GM23338 (cell line): ENCODE measurements around the gene GPR25. TPM values are rescaled to one million over a fixed set of nuclear protein-coding genes. Genes with fewer than 3 reads are reported as not detected.

Experiments
- ATAC-seq: fragments of 200-7000 bp; cut with Tn5 transposase; 3 replicates; pipeline ENCODE4 v1.9.1; 2020
- DNase-seq: peaks from one replicate; pipeline ENCODE4 v3.0.0-alpha.2; 2015; ENCODE audit warnings: low spot score
- H2AFZ ChIP-seq: fragments of 200-600 bp; sonication (generic); 2 replicates; pipeline ENCODE4 v1.8.0; 2016; ENCODE audit warnings: antibody characterized with exemption, mild to moderate bottlenecking, moderate library complexity
- H3F3A ChIP-seq: fragments of 200-600 bp; sonication (generic); replicated peaks from 2 replicates; pipeline ENCODE4 v1.8.0; 2017; ENCODE audit warnings: antibody characterized with exemption, mixed run types, low read depth
- H3K27ac ChIP-seq: fragments of 200-600 bp; sonication (generic); 2 replicates; pipeline ENCODE4 v1.6.1; 2016; ENCODE audit warnings: low read depth
- H3K27me3 ChIP-seq: fragments of 200-600 bp; sonication (generic); 2 replicates; pipeline ENCODE4 v1.8.0; 2016; ENCODE audit warnings: mild to moderate bottlenecking, mixed run types, moderate library complexity; ENCODE audit not compliant: insufficient read depth
- H3K36me3 ChIP-seq: fragments of 200-600 bp; sonication (generic); 2 replicates; pipeline ENCODE4 v1.8.0; 2016; ENCODE audit warnings: mild to moderate bottlenecking; ENCODE audit not compliant: insufficient read depth
- H3K4me1 ChIP-seq: fragments of 200-600 bp; sonication (generic); 2 replicates; pipeline ENCODE4 v1.8.0; 2016; ENCODE audit warnings: mild to moderate bottlenecking, moderate library complexity; ENCODE audit not compliant: insufficient read depth
- H3K4me2 ChIP-seq: fragments of 200-600 bp; sonication (generic); 2 replicates; pipeline ENCODE4 v1.7.1; 2017; ENCODE audit warnings: mixed run types
- H3K4me3 ChIP-seq: fragments of 200-600 bp; sonication (generic); 2 replicates; pipeline ENCODE4 v1.6.1; 2016; ENCODE audit warnings: mixed run types
- H3K79me2 ChIP-seq: fragments of 200-600 bp; sonication (generic); replicated peaks from 2 replicates; pipeline ENCODE4 v1.8.0; 2017; ENCODE audit warnings: mild to moderate bottlenecking; ENCODE audit not compliant: insufficient read depth
- H3K9me2 ChIP-seq: fragments of 200-600 bp; sonication (generic); 2 replicates; pipeline ENCODE4 v1.8.0; 2017; ENCODE audit not compliant: insufficient read depth
- H4K20me1 ChIP-seq: fragments of 200-600 bp; sonication (generic); replicated peaks from 2 replicates; pipeline ENCODE4 v1.8.0; 2017; ENCODE audit warnings: mild to moderate bottlenecking; ENCODE audit not compliant: insufficient read depth
- H3K27ac Mint-ChIP-seq: 2 replicates; pipeline ENCODE4 v1.8.0; 2020; ENCODE audit warnings: inconsistent platforms, mild to moderate bottlenecking, moderate library complexity, mixed read lengths
- H3K27me3 Mint-ChIP-seq: 3 replicates; pipeline ENCODE4 v1.8.0; 2022; ENCODE audit warnings: low read depth, mild to moderate bottlenecking, moderate library complexity, mixed read lengths, inconsistent platforms; ENCODE audit not compliant: insufficient read depth, poor library complexity
- H3K36me3 Mint-ChIP-seq: 3 replicates; pipeline ENCODE4 v1.8.0; 2021; ENCODE audit warnings: low read depth, mild to moderate bottlenecking, inconsistent platforms, moderate library complexity, mixed read lengths
- H3K4me1 Mint-ChIP-seq: 3 replicates; pipeline ENCODE4 v1.8.0; 2020; ENCODE audit warnings: mild to moderate bottlenecking, inconsistent platforms, mixed read lengths
- H3K4me3 Mint-ChIP-seq: 3 replicates; pipeline ENCODE4 v1.8.0; 2021; ENCODE audit warnings: moderate library complexity, mild to moderate bottlenecking, inconsistent platforms, mixed read lengths
- H3K9me3 Mint-ChIP-seq: 3 replicates; pipeline ENCODE4 v1.8.0; 2020; ENCODE audit warnings: moderate library complexity, mild to moderate bottlenecking, inconsistent platforms, mixed read lengths
- CREB1 ChIP-seq: fragments of 250-450 bp; sonication (Bioruptor Pico); IDR thresholded peaks from 2 replicates; pipeline ENCODE4 v1.5.0; 2020; ENCODE audit warnings: low read depth, mild to moderate bottlenecking, moderate library complexity
- EZH2 ChIP-seq: fragments of 200-600 bp; sonication (generic); IDR thresholded peaks from one replicate; pipeline ENCODE4 v1.8.0; 2017; ENCODE audit warnings: antibody characterized with exemption, mild to moderate bottlenecking, low read depth; ENCODE audit not compliant: unreplicated experiment
- EZH2phosphoT487 ChIP-seq: fragments of 200-600 bp; sonication (generic); IDR thresholded peaks from one replicate; pipeline ENCODE4 v1.8.1; 2018; ENCODE audit warnings: antibody characterized with exemption; ENCODE audit not compliant: unreplicated experiment
- JUNB ChIP-seq: IDR thresholded peaks from one replicate; pipeline ENCODE4 v1.6.1; 2016; ENCODE audit warnings: antibody characterized with exemption; ENCODE audit not compliant: unreplicated experiment
- NANOG ChIP-seq: IDR thresholded peaks from 2 replicates; pipeline ENCODE4 v1.6.1; 2016; ENCODE audit warnings: antibody characterized with exemption, borderline replicate concordance
- POLR2AphosphoS5 ChIP-seq: IDR thresholded peaks from 2 replicates; pipeline ENCODE4 v1.6.1; 2016; ENCODE audit warnings: antibody characterized with exemption, low read depth
- STAT1 ChIP-seq: IDR thresholded peaks from one replicate; pipeline ENCODE4 v1.6.1; 2016; ENCODE audit warnings: antibody characterized with exemption; ENCODE audit not compliant: unreplicated experiment
- ZNF114 ChIP-seq: fragments of 250-450 bp; sonication (Bioruptor Pico); IDR thresholded peaks from 2 replicates; pipeline ENCODE4 v1.5.0; 2020; ENCODE audit warnings: mild to moderate bottlenecking, moderate library complexity
- ZNF331 ChIP-seq: fragments of 250-450 bp; sonication (Bioruptor Pico); IDR thresholded peaks from 2 replicates; pipeline ENCODE4 v1.5.0; 2020; ENCODE audit warnings: low read depth, mild to moderate bottlenecking, moderate library complexity
- polyA plus RNA-seq: library from polyadenylated mRNA; unstranded; fragments of >200 nt; fragmentation: Nextera tagmentation; extraction: Ambion mirVana; gene quantifications from 2 replicates; pipeline ENCODE4 v1.2.1, GENCODE V29; 2016
- total RNA-seq: library from RNA; depleted of rRNA; stranded (reverse); fragments of >200 nt; shearing (Covaris generic); gene quantifications from 2 replicates; pipeline ENCODE4 v1.2.3, GENCODE V29; 2014
- TF ChIP-seq, protein P1 (sequence below), 2 experiments: fragments of 200-600 bp in 1 of 2; sonication (generic) in 1 of 2; conservative IDR thresholded peaks; 2 replicates each; pipeline versions ENCODE4 v1.5.1 to v1.6.1; 2016 to 2017; ENCODE audit warnings: antibody characterized with exemption in 2 of 2, low read depth in 2 of 2, mild to moderate bottlenecking in 2 of 2, moderate library complexity in 1 of 2
- TF ChIP-seq, protein P2 (sequence below): IDR thresholded peaks from 2 replicates; pipeline ENCODE4 v1.6.1; 2016; ENCODE audit warnings: antibody characterized with exemption
- TF ChIP-seq, protein P3 (sequence below): IDR thresholded peaks from one replicate; pipeline ENCODE4 v1.6.1; 2018; ENCODE audit warnings: antibody characterized with exemption; ENCODE audit not compliant: unreplicated experiment
- TF ChIP-seq, protein P4 (sequence below): fragments of 250-450 bp; sonication (Bioruptor Pico); IDR thresholded peaks from 2 replicates; pipeline ENCODE4 v1.5.0; 2020; ENCODE audit warnings: mild to moderate bottlenecking, moderate library complexity

GPR25 gene
- total and polyA plus RNA-seq, 2 experiments from 2014 or later, result not detected

DNA sequence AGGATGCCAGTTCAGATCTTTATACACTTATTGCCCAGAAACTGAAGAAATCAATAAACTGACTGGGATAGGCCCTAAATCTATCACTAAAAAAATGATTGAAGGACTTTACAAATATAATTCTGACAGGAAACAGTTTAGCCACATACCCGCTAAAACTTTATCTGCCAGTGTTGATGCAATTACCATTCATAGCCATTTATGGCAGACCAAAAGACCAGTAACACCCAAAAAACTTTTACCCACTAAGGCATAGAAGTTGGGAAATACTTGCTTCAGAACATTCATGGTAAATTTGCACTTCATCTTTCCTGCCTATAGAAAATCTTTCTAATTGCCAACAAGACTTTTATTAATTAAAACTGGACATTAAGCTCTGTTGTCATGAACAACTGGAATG, 15.0 kb upstream of the GPR25 start:
- Histone ChIP-seq H3K4me1 (no peaks in the 10 kb centered on the region), H2AFZ (no peak overlapping the region), H3K27me3 (no peaks in the 10 kb centered on the region), H3K79me2 (no peaks in the 10 kb centered on the region), H3K4me2 (no peak overlapping the region), H3K9me2 (no peaks in the 10 kb centered on the region), H3K27ac (no peak overlapping the region), H3F3A (no peaks in the 10 kb centered on the region), H3K36me3 (peaks cover 22% of the 10 kb centered on the region), H4K20me1 (no peaks in the 10 kb centered on the region), H3K4me3 (no peak overlapping the region)
- Mint-ChIP-seq H3K27me3 (no peaks in the 10 kb centered on the region), H3K4me1 (no peaks in the 10 kb centered on the region), H3K36me3 (peaks cover 21% of the 10 kb centered on the region), H3K4me3 (no peak overlapping the region), H3K27ac (no peak overlapping the region), H3K9me3 (no peaks in the 10 kb centered on the region)
- DNase-seq (no peak), ATAC-seq (no peak)
- TF ChIP-seq, protein P1, sequence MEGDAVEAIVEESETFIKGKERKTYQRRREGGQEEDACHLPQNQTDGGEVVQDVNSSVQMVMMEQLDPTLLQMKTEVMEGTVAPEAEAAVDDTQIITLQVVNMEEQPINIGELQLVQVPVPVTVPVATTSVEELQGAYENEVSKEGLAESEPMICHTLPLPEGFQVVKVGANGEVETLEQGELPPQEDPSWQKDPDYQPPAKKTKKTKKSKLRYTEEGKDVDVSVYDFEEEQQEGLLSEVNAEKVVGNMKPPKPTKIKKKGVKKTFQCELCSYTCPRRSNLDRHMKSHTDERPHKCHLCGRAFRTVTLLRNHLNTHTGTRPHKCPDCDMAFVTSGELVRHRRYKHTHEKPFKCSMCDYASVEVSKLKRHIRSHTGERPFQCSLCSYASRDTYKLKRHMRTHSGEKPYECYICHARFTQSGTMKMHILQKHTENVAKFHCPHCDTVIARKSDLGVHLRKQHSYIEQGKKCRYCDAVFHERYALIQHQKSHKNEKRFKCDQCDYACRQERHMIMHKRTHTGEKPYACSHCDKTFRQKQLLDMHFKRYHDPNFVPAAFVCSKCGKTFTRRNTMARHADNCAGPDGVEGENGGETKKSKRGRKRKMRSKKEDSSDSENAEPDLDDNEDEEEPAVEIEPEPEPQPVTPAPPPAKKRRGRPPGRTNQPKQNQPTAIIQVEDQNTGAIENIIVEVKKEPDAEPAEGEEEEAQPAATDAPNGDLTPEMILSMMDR (conservative IDR thresholded peaks at IDR 0.05; ENCODE audit: low read depth in 2 of 2), result no peak
- TF ChIP-seq ZNF114 (no peak), CREB1 (CRISPR knock-in tag) (no peak), ZNF331 (CRISPR knock-in tag) (no peak), EZH2 (no peak), NANOG (no peak), JUNB (no peak), STAT1 (no peak), EZH2phosphoT487 (no peak), POLR2AphosphoS5 (no peak)
- TF ChIP-seq, protein P2, sequence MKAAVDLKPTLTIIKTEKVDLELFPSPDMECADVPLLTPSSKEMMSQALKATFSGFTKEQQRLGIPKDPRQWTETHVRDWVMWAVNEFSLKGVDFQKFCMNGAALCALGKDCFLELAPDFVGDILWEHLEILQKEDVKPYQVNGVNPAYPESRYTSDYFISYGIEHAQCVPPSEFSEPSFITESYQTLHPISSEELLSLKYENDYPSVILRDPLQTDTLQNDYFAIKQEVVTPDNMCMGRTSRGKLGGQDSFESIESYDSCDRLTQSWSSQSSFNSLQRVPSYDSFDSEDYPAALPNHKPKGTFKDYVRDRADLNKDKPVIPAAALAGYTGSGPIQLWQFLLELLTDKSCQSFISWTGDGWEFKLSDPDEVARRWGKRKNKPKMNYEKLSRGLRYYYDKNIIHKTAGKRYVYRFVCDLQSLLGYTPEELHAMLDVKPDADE, result no peak
- TF ChIP-seq, protein P3, sequence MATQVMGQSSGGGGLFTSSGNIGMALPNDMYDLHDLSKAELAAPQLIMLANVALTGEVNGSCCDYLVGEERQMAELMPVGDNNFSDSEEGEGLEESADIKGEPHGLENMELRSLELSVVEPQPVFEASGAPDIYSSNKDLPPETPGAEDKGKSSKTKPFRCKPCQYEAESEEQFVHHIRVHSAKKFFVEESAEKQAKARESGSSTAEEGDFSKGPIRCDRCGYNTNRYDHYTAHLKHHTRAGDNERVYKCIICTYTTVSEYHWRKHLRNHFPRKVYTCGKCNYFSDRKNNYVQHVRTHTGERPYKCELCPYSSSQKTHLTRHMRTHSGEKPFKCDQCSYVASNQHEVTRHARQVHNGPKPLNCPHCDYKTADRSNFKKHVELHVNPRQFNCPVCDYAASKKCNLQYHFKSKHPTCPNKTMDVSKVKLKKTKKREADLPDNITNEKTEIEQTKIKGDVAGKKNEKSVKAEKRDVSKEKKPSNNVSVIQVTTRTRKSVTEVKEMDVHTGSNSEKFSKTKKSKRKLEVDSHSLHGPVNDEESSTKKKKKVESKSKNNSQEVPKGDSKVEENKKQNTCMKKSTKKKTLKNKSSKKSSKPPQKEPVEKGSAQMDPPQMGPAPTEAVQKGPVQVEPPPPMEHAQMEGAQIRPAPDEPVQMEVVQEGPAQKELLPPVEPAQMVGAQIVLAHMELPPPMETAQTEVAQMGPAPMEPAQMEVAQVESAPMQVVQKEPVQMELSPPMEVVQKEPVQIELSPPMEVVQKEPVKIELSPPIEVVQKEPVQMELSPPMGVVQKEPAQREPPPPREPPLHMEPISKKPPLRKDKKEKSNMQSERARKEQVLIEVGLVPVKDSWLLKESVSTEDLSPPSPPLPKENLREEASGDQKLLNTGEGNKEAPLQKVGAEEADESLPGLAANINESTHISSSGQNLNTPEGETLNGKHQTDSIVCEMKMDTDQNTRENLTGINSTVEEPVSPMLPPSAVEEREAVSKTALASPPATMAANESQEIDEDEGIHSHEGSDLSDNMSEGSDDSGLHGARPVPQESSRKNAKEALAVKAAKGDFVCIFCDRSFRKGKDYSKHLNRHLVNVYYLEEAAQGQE, result no peak
- TF ChIP-seq, protein P4, sequence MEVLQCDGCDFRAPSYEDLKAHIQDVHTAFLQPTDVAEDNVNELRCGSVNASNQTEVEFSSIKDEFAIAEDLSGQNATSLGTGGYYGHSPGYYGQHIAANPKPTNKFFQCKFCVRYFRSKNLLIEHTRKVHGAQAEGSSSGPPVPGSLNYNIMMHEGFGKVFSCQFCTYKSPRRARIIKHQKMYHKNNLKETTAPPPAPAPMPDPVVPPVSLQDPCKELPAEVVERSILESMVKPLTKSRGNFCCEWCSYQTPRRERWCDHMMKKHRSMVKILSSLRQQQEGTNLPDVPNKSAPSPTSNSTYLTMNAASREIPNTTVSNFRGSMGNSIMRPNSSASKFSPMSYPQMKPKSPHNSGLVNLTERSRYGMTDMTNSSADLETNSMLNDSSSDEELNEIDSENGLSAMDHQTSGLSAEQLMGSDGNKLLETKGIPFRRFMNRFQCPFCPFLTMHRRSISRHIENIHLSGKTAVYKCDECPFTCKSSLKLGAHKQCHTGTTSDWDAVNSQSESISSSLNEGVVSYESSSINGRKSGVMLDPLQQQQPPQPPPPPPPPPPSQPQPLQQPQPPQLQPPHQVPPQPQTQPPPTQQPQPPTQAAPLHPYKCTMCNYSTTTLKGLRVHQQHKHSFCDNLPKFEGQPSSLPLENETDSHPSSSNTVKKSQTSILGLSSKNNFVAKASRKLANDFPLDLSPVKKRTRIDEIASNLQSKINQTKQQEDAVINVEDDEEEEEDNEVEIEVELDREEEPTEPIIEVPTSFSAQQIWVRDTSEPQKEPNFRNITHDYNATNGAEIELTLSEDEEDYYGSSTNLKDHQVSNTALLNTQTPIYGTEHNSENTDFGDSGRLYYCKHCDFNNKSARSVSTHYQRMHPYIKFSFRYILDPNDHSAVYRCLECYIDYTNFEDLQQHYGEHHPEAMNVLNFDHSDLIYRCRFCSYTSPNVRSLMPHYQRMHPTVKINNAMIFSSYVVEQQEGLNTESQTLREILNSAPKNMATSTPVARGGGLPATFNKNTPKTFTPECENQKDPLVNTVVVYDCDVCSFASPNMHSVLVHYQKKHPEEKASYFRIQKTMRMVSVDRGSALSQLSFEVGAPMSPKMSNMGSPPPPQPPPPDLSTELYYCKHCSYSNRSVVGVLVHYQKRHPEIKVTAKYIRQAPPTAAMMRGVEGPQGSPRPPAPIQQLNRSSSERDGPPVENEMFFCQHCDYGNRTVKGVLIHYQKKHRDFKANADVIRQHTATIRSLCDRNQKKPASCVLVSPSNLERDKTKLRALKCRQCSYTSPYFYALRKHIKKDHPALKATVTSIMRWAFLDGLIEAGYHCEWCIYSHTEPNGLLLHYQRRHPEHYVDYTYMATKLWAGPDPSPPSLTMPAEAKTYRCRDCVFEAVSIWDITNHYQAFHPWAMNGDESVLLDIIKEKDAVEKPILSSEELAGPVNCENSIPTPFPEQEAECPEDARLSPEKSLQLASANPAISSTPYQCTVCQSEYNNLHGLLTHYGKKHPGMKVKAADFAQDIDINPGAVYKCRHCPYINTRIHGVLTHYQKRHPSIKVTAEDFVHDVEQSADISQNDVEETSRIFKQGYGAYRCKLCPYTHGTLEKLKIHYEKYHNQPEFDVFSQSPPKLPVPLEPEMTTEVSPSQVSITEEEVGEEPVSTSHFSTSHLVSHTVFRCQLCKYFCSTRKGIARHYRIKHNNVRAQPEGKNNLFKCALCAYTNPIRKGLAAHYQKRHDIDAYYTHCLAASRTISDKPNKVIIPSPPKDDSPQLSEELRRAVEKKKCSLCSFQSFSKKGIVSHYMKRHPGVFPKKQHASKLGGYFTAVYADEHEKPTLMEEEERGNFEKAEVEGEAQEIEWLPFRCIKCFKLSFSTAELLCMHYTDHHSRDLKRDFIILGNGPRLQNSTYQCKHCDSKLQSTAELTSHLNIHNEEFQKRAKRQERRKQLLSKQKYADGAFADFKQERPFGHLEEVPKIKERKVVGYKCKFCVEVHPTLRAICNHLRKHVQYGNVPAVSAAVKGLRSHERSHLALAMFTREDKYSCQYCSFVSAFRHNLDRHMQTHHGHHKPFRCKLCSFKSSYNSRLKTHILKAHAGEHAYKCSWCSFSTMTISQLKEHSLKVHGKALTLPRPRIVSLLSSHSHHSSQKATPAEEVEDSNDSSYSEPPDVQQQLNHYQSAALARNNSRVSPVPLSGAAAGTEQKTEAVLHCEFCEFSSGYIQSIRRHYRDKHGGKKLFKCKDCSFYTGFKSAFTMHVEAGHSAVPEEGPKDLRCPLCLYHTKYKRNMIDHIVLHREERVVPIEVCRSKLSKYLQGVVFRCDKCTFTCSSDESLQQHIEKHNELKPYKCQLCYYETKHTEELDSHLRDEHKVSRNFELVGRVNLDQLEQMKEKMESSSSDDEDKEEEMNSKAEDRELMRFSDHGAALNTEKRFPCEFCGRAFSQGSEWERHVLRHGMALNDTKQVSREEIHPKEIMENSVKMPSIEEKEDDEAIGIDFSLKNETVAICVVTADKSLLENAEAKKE (CRISPR knock-in tag), result no peak
